ENCODE measurements around the gene MAD1L1. TPM values are rescaled to one million over a fixed set of nuclear protein-coding genes. Genes with fewer than 3 reads are reported as not detected.

The MAD1L1 gene
- total and polyA plus RNA-seq, 2 of the 4 experiments (the other 2 are of a cell fraction) = 29.0 to 40.9 TPM

DNA sequence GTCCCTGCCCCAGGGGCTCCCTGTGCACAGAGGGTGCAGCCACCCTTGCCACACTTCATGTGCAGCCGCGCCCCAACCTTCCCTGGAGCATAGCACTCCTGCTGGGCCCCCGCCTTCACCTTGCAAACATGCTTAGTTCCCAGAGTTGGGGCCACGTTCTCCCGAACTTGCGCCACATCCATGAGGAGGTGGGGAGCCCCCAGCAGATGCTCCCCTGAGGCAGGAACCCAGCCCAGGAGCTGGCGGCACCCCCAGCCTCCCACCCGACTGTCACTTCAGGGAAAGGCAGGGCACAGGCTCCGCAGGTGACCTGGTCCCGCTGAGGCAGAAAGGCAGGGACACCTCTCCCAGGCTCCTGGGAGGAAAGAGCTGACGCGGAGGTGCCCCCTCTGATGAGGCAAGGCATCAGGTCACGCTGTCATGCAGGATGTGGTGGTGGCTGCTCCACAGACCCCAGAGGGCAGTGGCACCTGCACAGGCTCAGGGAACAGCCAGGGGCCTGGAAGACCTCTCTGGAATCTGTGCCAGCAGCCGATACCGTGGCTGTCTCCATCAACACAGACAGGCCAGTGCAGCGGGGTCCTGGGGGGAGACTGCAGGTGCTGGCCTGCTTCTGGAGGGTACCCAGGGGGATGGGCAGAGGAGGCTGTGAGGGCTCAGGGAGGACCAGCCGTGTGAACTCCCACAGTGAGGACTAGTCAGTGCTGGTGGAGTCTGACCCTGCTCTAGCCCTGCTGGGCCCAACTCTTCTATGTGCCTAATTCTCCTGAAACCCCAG, 221.3 kb downstream of the MAD1L1 start:
- 96% methylated on average over 9 of the region's 17 CpGs; no CpG with 5 or more reads in 1 of the 2 experiments for WGBS, 2 experiments (ENCODE audit: extremely low coverage in 2 of 2, insufficient read length in 1 of 2)
- H3K4me3 ChIP-seq (ENCODE audit: insufficient read depth, low read depth, low read length) = no peak overlapping the region
- H3K9me3 ChIP-seq (ENCODE audit: control insufficient read depth, insufficient read depth, low read length) = no peaks in the 10 kb centered on the region
- 0 out of 2 replicates have a peak, but pooled peaks cover 2% of the 10 kb centered on the region for H3K36me3 ChIP-seq (ENCODE audit: control insufficient read depth, insufficient read depth, low read length)
- no peak overlapping the region for H3K4ac ChIP-seq (ENCODE audit: low read depth, low read length)
- no peak overlapping the region for H3K27ac ChIP-seq (ENCODE audit: insufficient read depth, low read length)
- H3K23ac ChIP-seq (ENCODE audit: low read depth, low read length) = no peak overlapping the region
- peak overlapping the region; percentile 61 for H2AK9ac ChIP-seq (replicated peaks; ENCODE audit: low read depth, low read length, poor library complexity)
- H2AFZ ChIP-seq (replicated peaks; ENCODE audit: low read length, poor library complexity) = no peak overlapping the region
- dilution Hi-C loops (cut with HindIII; ENCODE audit: low sequenced_read_pairs, unreplicated experiment) (no loop called here), intact Hi-C loops (cut with micrococcal nuclease) (no loop called here), in situ Hi-C loops (cut with MboI; ENCODE audit: low sequenced_read_pairs) (no loop called here)
- no peak for ATAC-seq (ENCODE audit: low read depth)
- H4K20me1 ChIP-seq (ENCODE audit: insufficient read depth, low read length) = no peaks in the 10 kb centered on the region; the same call in 1 of the 2 replicates
- no peak overlapping the region for H2BK5ac ChIP-seq (ENCODE audit: low read depth, low read length, poor library complexity, severe bottlenecking)
- H3K9me1 ChIP-seq (ENCODE audit: insufficient read depth, low read length) = no peaks in the 10 kb centered on the region
- CTCF ChIA-PET = no interaction called here
- no peak overlapping the region for H4K91ac ChIP-seq (ENCODE audit: insufficient read depth, low read depth, low read length)
- H3K4me1 ChIP-seq (ENCODE audit: control insufficient read depth, insufficient read depth, low read length) = peaks cover 7% of the 10 kb centered on the region; the same call in 1 of the 2 replicates
- TF ChIP-seq POLR2A (IDR thresholded peaks at IDR 0.05; ENCODE audit: low read depth, low read length) = no peak
- TF ChIP-seq SMC3 (IDR thresholded peaks at IDR 0.05; ENCODE audit: low read depth, low read length) = no peak
- TF ChIP-seq BHLHE40 (IDR thresholded peaks at IDR 0.05; ENCODE audit: low read depth, low read length) = no peak
- no peak for TF ChIP-seq NFE2L2 (IDR thresholded peaks at IDR 0.05; ENCODE audit: low read depth, low read length)
- no peak for TF ChIP-seq MXI1 (IDR thresholded peaks at IDR 0.05; ENCODE audit: borderline replicate concordance, low read depth, low read length)
- POLR2A ChIA-PET (ENCODE audit: unreplicated experiment) = no interaction called here
- no peak overlapping the region for H3K14ac ChIP-seq (replicated peaks; ENCODE audit: low read depth, low read length)
- no peak overlapping the region for H3K9ac ChIP-seq (ENCODE audit: low read depth, low read length)
- no peak overlapping the region for H3K56ac ChIP-seq (ENCODE audit: extremely low read depth, insufficient read depth, low read length)
- H3K18ac ChIP-seq (ENCODE audit: low read depth, low read length) = no peak overlapping the region
- no peaks in the 10 kb centered on the region; a peak in 1 of 4 replicates for H3K79me1 ChIP-seq (ENCODE audit: low read depth in 1 of 2, low read length in 2 of 2)
- BruUV-seq (replicated peaks) = no TSS peak
- H4K8ac ChIP-seq (ENCODE audit: low read depth in 2 of 2, low read length in 2 of 2) = no peak overlapping the region
- H2BK120ac ChIP-seq (ENCODE audit: low read depth, low read length) = no peak overlapping the region
- no peak for DNase-seq
- H2AK5ac ChIP-seq (ENCODE audit: low read depth, low read length) = no peak overlapping the region
- H4K5ac ChIP-seq (ENCODE audit: low read depth, low read length) = no peak overlapping the region
- H3K27me3 ChIP-seq (ENCODE audit: control insufficient read depth, insufficient read depth, low read length) = no peaks in the 10 kb centered on the region
- no peak overlapping the region for H2BK15ac ChIP-seq (ENCODE audit: low read depth, low read length)
- H2BK20ac ChIP-seq (ENCODE audit: low read depth, low read length) = no peak overlapping the region
- H3K4me2 ChIP-seq (ENCODE audit: low read depth, low read length) = no peak overlapping the region
